Fibroblast of lung (primary cell): Measurements from ENCODE around the gene TFB2M. TPM values are rescaled to one million over a fixed set of nuclear protein-coding genes. Genes with fewer than 3 reads are reported as not detected.
"Not testable (repeated sequence)": the region's sequence is repeated elsewhere in the genome, so short reads cannot be mapped to it uniquely, and the experiment has no call there.

Experiments used
- DNase-seq, 2 donors: peaks; one replicate each; pipeline versions ENCODE4 v3.0.0 to v3.0.0-alpha.2; 2010; ENCODE audit warnings: low read depth in 2 of 2
- H2AFZ ChIP-seq: 2 replicates; pipeline ENCODE4 v1.5.1; 2012; ENCODE audit warnings: low read length, control low read depth, inconsistent platforms
- H3K27ac ChIP-seq: 2 replicates; pipeline ENCODE4 v1.5.1; 2011; ENCODE audit warnings: low read length, control low read depth; ENCODE audit not compliant: insufficient read depth
- H3K27me3 ChIP-seq: 2 replicates; pipeline ENCODE4 v1.5.1; 2011; ENCODE audit warnings: mild to moderate bottlenecking, low read length; ENCODE audit not compliant: control insufficient read depth, insufficient read depth
- H3K36me3 ChIP-seq: 2 replicates; pipeline ENCODE4 v1.5.1; 2011; ENCODE audit warnings: low read length; ENCODE audit not compliant: control insufficient read depth, insufficient read depth
- H3K4me1 ChIP-seq: 2 replicates; pipeline ENCODE4 v1.5.1; 2011; ENCODE audit warnings: low read length; ENCODE audit not compliant: control insufficient read depth, insufficient read depth; ENCODE audit errors: extremely low read depth
- H3K4me2 ChIP-seq: 2 replicates; pipeline ENCODE4 v1.5.1; 2011; ENCODE audit warnings: low read length, control low read depth; ENCODE audit not compliant: insufficient read depth; ENCODE audit errors: extremely low read depth
- H3K4me3 ChIP-seq, 4 experiments: fragments of 200-600 bp in 1 of 4; sonication (generic) in 1 of 4; replicated peaks in 1 of 4; 2 replicates each; pipeline ENCODE4 v1.5.1; 2011 to 2016; ENCODE audit warnings: low read length in 4 of 4, low read depth in 3 of 4, mild to moderate bottlenecking in 3 of 4, control low read depth in 2 of 4, inconsistent platforms in 1 of 4, mixed read lengths in 1 of 4; ENCODE audit not compliant: insufficient read depth in 1 of 4; ENCODE audit errors: control extremely low read depth in 1 of 4
- H3K79me2 ChIP-seq: 2 replicates; pipeline ENCODE4 v1.5.1; 2012; ENCODE audit warnings: mild to moderate bottlenecking, low read length, inconsistent platforms; ENCODE audit not compliant: control insufficient read depth, insufficient read depth
- H3K9ac ChIP-seq: 2 replicates; pipeline ENCODE4 v1.5.1; 2011; ENCODE audit warnings: mild to moderate bottlenecking, low read length, control low read depth; ENCODE audit not compliant: insufficient read depth
- H3K9me3 ChIP-seq: 2 replicates; pipeline ENCODE4 v1.5.1; 2012; ENCODE audit warnings: low read depth, low read length; ENCODE audit not compliant: control insufficient read depth, insufficient read depth
- H4K20me1 ChIP-seq: 2 replicates; pipeline ENCODE4 v1.5.1; 2011; ENCODE audit warnings: low read length; ENCODE audit not compliant: control insufficient read depth, insufficient read depth; ENCODE audit errors: extremely low read depth
- CTCF ChIP-seq, 2 donors: IDR thresholded peaks in 1 of 2; conservative IDR thresholded peaks in 1 of 2; 1 replicate in 1 of 2; 2 replicates in 1 of 2; pipeline ENCODE4 v1.5.1; 2011 to 2012; ENCODE audit warnings: low read length in 2 of 2, control low read depth in 1 of 2, inconsistent platforms in 1 of 2, low read depth in 1 of 2, mild to moderate bottlenecking in 1 of 2
- EZH2 ChIP-seq: IDR thresholded peaks from 2 replicates; pipeline ENCODE4 v1.5.1; 2012; ENCODE audit warnings: low read length, control low read depth, mild to moderate bottlenecking; ENCODE audit errors: missing control alignments
- polyA plus RNA-seq, 2 donors: library from polyadenylated mRNA; depleted of rRNA in 1 of 2; stranded (reverse) in 1 of 2; unstranded in 1 of 2; fragments of >200 nt; gene quantifications; 2 replicates each; pipeline ENCODE4 v1.2.1, GENCODE V29; 2011 to 2012; ENCODE audit warnings: missing spikeins in 1 of 2
- total RNA-seq: library from RNA; depleted of rRNA; stranded (reverse); fragments of >200 nt; gene quantifications from 2 replicates; pipeline ENCODE4 v1.2.1, GENCODE V29; 2014

The TFB2M gene
- total and polyA plus RNA-seq, 2 donors (not counting 1 experiment from before 2014, with no cell fraction given): 15.9 to 20.1 TPM

DNA sequence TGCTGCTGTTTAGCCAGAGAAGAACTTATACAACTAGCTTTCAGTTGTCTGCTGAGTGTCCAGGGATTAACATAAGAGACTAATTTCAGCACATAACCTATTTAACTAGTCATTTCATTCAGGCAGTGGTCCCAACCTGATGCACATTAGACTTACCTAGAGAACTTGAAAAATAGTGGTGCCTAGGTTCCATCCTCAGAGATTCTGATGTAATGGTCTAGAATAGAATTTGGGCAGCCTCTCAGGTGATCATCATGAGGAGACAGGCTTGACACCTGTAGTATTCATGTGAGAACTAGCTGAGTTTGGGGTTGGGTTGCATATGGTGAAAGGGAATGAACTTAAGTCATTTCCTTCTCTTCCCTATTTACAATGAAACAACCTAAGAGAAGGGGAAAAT is 25.0 kb upstream of the TFB2M start:
- Histone ChIP-seq H3K4me3 (no peak overlapping the region), H3K27ac (peak overlapping the region; percentile 11), H4K20me1 (no peaks in the 10 kb centered on the region), H3K36me3 (no peaks in the 10 kb centered on the region), H3K9me3 (no peaks in the 10 kb centered on the region), H3K9ac (no peak overlapping the region), H3K4me2 (no peak overlapping the region), H3K4me1 (peaks cover 16% of the 10 kb centered on the region), H3K27me3 (no peaks in the 10 kb centered on the region), H3K79me2 (peaks cover 46% of the 10 kb centered on the region), H2AFZ (no peak overlapping the region)
- TF ChIP-seq CTCF (conservative IDR thresholded peaks at IDR 0.05 in 1 of 2, IDR thresholded peaks at IDR 0.05 in 1 of 2; ENCODE audit: low read depth in 1 of 2, low read length in 2 of 2): no peak
- TF ChIP-seq EZH2: no peak
- DNase-seq: no peak

DNA sequence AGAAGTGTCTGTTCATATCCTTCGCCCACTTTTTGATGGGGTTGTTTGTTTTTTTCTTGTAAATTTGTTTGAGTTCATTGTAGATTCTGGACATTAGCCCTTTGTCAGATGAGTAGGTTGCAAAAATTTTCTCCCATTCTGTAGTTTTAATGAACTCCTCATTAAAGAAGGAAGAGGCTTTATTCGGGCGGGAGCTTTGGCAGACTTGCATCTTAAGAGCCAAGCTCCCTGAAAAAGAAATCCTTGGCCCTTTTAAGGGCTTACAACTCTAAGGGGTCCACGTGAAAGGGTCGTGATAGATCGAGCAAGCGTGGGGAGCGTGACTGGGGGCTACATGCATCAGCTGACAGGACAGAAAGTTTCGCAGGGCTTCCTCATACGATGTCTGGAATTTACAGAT is 23.9 kb upstream of the TFB2M start:
- not testable (repeated sequence) for H4K20me1 ChIP-seq, H3K9ac ChIP-seq, H3K4me3 ChIP-seq, H3K36me3 ChIP-seq, H3K4me2 ChIP-seq, H2AFZ ChIP-seq, H3K27ac ChIP-seq, H3K9me3 ChIP-seq, DNase-seq, H3K27me3 ChIP-seq
- Histone ChIP-seq H3K79me2 (peaks cover 45% of the 10 kb centered on the region), H3K4me1 (peaks cover 18% of the 10 kb centered on the region)

DNA sequence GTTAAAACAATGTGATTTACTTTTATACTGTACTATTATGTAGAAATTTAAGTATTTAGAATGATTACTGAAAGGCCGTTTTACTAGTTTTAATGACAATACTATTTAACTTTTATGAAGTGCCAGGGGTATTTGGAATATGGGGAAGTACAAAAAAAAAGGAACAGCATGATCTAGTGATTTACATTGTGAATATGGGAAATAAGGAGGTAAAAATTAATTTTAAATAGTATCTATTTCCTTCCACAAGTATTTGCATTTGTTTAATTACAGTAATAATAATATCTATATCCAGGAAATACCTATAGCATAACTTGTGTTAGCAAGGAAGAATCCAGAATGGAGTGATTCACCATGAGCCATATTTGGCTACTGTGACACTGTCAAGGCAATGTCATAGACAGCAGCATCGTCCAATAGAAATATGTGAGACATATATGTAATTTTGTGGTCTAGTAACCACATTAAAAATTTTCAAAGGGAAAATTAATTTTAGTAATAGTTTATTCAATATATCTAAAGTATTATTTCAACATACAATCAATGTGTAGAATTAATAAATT is 22.2 kb upstream of the TFB2M start:
- Histone ChIP-seq H3K9ac (no peak overlapping the region), H3K4me3 (no peak overlapping the region), H2AFZ (no peak overlapping the region), H3K27me3 (no peaks in the 10 kb centered on the region), H3K79me2 (peaks cover 54% of the 10 kb centered on the region), H3K4me1 (peaks cover 19% of the 10 kb centered on the region), H3K4me2 (peak overlapping the region; percentile 88), H3K9me3 (no peaks in the 10 kb centered on the region), H3K36me3 (peaks cover 3% of the 10 kb centered on the region), H3K27ac (peak overlapping the region; percentile 83), H4K20me1 (no peaks in the 10 kb centered on the region)
- TF ChIP-seq EZH2: no peak
- TF ChIP-seq CTCF (conservative IDR thresholded peaks at IDR 0.05 in 1 of 2, IDR thresholded peaks at IDR 0.05 in 1 of 2; ENCODE audit: low read depth in 1 of 2, low read length in 2 of 2): no peak
- peak; percentile 63 to 73 for DNase-seq
